ENCODE data around the gene ACTR6. TPM values are rescaled to one million over a fixed set of nuclear protein-coding genes. Genes with fewer than 3 reads are reported as not detected.
A peak's percentile ranks its signal among the peaks of the same experiment; 100 is the strongest.
"Not testable (repeated sequence)": the region's sequence is repeated elsewhere in the genome, so short reads cannot be mapped to it uniquely, and the experiment has no call there.

ACTR6 gene
- total and polyA plus RNA-seq, 4 donors, result 12.0 to 25.2 (median 17.5) TPM

- whole genome bisulfite sequencing, 2 donors, result 48 to 64% methylated on average over 4 of the region's 4 CpGs
- Histone ChIP-seq H3K27me3 (ENCODE audit: control insufficient read depth in 3 of 3, insufficient read depth in 3 of 3, low read length in 2 of 3) (no peaks in the 10 kb centered on the region), H3K4me3 (no peak overlapping the region), H3K9me3 (ENCODE audit: control insufficient read depth in 4 of 4, insufficient read depth in 3 of 4, low read length in 3 of 4) (no peaks in the 10 kb centered on the region), H3K27ac (ENCODE audit: low read depth in 1 of 2, low read length in 1 of 2) (no peak overlapping the region), H3K36me3 (ENCODE audit: control insufficient read depth in 4 of 4, insufficient read depth in 4 of 4, low read length in 4 of 4) (peaks cover 0 to 7% (median 4%) of the 10 kb centered on the region in 4 donors), H3K9ac (ENCODE audit: insufficient read depth in 1 of 2, low read length in 2 of 2) (no peak overlapping the region), H3K4me1 (ENCODE audit: control insufficient read depth in 5 of 5, insufficient read depth in 5 of 5, low read length in 5 of 5) (no peaks in the 10 kb centered on the region)
- DNase-seq (peak in 1 of 3 donors; percentile 18), ATAC-seq (ENCODE audit: insufficient read depth, low FRiP score) (peak; percentile 28)
- TF ChIP-seq CTCF (IDR thresholded peaks at IDR 0.05; ENCODE audit: control extremely low read depth, extremely low read depth), result no peak
These were observed 29.3 kb downstream of the ACTR6 start for GRCh38 chr12:100229876-100230275.

DNA sequence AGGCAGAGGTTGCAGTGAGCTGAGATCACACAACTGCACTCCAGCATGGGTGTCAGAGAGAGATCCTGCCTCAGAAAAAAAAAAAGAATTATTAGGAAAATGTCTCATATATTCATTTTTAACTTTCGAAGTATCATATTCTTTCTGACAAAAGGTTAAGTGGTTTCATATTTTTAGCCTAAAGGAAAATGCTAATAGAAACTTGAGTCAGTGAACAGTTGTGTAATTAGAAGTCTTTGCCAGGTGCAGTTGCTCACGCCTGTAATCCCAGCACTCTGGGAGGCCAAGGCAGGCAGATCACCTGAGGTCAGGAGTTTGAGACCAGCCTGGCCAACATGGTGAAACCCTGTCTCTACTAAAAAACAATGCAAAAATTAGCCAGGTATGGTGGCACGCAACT, 31.3 kb downstream of the ACTR6 start:
- not testable (repeated sequence) for H3K27me3 ChIP-seq (ENCODE audit: control insufficient read depth in 3 of 3, insufficient read depth in 3 of 3, low read length in 2 of 3); DNase-seq; H3K27ac ChIP-seq (ENCODE audit: low read depth in 1 of 2, low read length in 1 of 2); H3K4me3 ChIP-seq; H3K9me3 ChIP-seq (ENCODE audit: control insufficient read depth in 4 of 4, insufficient read depth in 3 of 4, low read length in 3 of 4); H3K36me3 ChIP-seq (ENCODE audit: control insufficient read depth in 4 of 4, insufficient read depth in 4 of 4, low read length in 4 of 4); ATAC-seq (ENCODE audit: insufficient read depth, low FRiP score); H3K4me1 ChIP-seq (ENCODE audit: control insufficient read depth in 5 of 5, insufficient read depth in 5 of 5, low read length in 5 of 5); H3K9ac ChIP-seq (ENCODE audit: insufficient read depth in 1 of 2, low read length in 2 of 2)
- WGBS, 2 donors, result 79 to 88% methylated on average over 3 of the region's 3 CpGs

DNA sequence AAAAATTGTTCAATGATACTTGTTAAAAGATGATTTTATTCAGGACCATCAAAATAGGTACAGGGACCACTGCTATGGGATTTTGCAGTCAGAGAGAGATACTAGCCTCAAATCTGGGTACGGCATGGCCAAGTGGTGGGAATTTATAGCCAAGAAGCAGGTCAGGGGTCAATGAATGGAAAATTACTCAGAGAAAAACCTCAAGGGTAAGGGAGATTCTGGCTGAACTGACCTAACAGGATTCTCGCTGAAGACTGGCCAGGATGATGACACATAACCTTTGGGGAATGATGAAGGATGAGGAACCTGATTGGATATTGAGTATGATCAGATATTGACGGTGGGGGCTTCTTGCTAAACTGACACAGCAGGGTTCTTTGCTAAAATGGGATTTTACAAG, 33.6 kb downstream of the ACTR6 start:
- Histone ChIP-seq H3K4me1 (ENCODE audit: control insufficient read depth in 5 of 5, insufficient read depth in 5 of 5, low read length in 5 of 5) (no peaks in the 10 kb centered on the region), H3K27me3 (ENCODE audit: control insufficient read depth in 3 of 3, insufficient read depth in 3 of 3, low read length in 2 of 3) (no peaks in the 10 kb centered on the region), H3K9ac (ENCODE audit: insufficient read depth in 1 of 2, low read length in 2 of 2) (no peak overlapping the region), H3K36me3 (ENCODE audit: control insufficient read depth in 4 of 4, insufficient read depth in 4 of 4, low read length in 4 of 4) (no peaks in the 10 kb centered on the region), H3K27ac (ENCODE audit: low read depth in 1 of 2, low read length in 1 of 2) (no peak overlapping the region), H3K9me3 (ENCODE audit: control insufficient read depth in 4 of 4, insufficient read depth in 3 of 4, low read length in 3 of 4) (no peaks in the 10 kb centered on the region), H3K4me3 (no peak overlapping the region)
- WGBS, 2 donors, result 40 to 71% methylated on average over 3 of the region's 3 CpGs
- ATAC-seq (ENCODE audit: insufficient read depth, low FRiP score) (peak; percentile 27), DNase-seq (no peak)
- TF ChIP-seq CTCF (IDR thresholded peaks at IDR 0.05; ENCODE audit: control extremely low read depth, extremely low read depth), result no peak

- no peaks in the 10 kb centered on the region for H3K9me3 ChIP-seq (ENCODE audit: control insufficient read depth in 4 of 4, insufficient read depth in 3 of 4, low read length in 3 of 4)
- no peaks in the 10 kb centered on the region for H3K27me3 ChIP-seq (ENCODE audit: control insufficient read depth in 3 of 3, insufficient read depth in 3 of 3, low read length in 2 of 3)
- no peaks in the 10 kb centered on the region for H3K36me3 ChIP-seq (ENCODE audit: control insufficient read depth in 4 of 4, insufficient read depth in 4 of 4, low read length in 4 of 4)
- TF ChIP-seq CTCF (IDR thresholded peaks at IDR 0.05; ENCODE audit: control extremely low read depth, extremely low read depth), result peak; percentile 66
- H3K27ac ChIP-seq (ENCODE audit: low read depth in 1 of 2, low read length in 1 of 2), result no peak overlapping the region
- H3K4me1 ChIP-seq (ENCODE audit: control insufficient read depth in 5 of 5, insufficient read depth in 5 of 5, low read length in 5 of 5), result no peaks in the 10 kb centered on the region
- 41 to 52% methylated on average over 7 of the region's 7 CpGs for WGBS, 2 donors
- peak in 2 of 3 donors; percentile 69 to 75 for DNase-seq
- no peak overlapping the region for H3K4me3 ChIP-seq
- peak; percentile 45 for ATAC-seq (ENCODE audit: insufficient read depth, low FRiP score)
- no peak overlapping the region for H3K9ac ChIP-seq (ENCODE audit: insufficient read depth in 1 of 2, low read length in 2 of 2)
These were observed 34.1 kb downstream of the ACTR6 start for GRCh38 chr12:100234591-100235304.

Measured in lung (tissue), 12 donors.